GM06990 (cell line): ENCODE measurements around the gene ANKS1B.

Source experiments
- DNase-seq: peaks from one replicate; pipeline ENCODE4 v3.0.0-alpha.2; 2011; ENCODE audit not compliant: insufficient read length; ENCODE audit errors: extremely low read depth
- H3K27me3 ChIP-seq: replicated peaks from 2 replicates; pipeline ENCODE4 v1.6.0; 2011; ENCODE audit warnings: low read length; ENCODE audit not compliant: control insufficient read depth, insufficient read depth
- H3K36me3 ChIP-seq: 2 replicates; pipeline ENCODE4 v1.5.1; 2011; ENCODE audit warnings: low read length; ENCODE audit not compliant: control insufficient read depth, insufficient read depth
- H3K4me3 ChIP-seq: replicated peaks from 2 replicates; pipeline ENCODE4 v1.5.1; 2011; ENCODE audit warnings: low read depth, mild to moderate bottlenecking, control low read depth, low read length
- TF ChIP-seq, protein P1 (sequence below): IDR thresholded peaks from 2 replicates; pipeline ENCODE4 v1.5.1; 2011; ENCODE audit warnings: low read length, control low read depth, mild to moderate bottlenecking, inconsistent platforms; ENCODE audit not compliant: insufficient read depth, poor library complexity, severe bottlenecking

ANKS1B gene

GRCh38 chr12:98783420-98783819 lies 1201.3 kb downstream of the ANKS1B start:
- TF ChIP-seq, protein P1, sequence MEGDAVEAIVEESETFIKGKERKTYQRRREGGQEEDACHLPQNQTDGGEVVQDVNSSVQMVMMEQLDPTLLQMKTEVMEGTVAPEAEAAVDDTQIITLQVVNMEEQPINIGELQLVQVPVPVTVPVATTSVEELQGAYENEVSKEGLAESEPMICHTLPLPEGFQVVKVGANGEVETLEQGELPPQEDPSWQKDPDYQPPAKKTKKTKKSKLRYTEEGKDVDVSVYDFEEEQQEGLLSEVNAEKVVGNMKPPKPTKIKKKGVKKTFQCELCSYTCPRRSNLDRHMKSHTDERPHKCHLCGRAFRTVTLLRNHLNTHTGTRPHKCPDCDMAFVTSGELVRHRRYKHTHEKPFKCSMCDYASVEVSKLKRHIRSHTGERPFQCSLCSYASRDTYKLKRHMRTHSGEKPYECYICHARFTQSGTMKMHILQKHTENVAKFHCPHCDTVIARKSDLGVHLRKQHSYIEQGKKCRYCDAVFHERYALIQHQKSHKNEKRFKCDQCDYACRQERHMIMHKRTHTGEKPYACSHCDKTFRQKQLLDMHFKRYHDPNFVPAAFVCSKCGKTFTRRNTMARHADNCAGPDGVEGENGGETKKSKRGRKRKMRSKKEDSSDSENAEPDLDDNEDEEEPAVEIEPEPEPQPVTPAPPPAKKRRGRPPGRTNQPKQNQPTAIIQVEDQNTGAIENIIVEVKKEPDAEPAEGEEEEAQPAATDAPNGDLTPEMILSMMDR = no peak
- Histone ChIP-seq H3K27me3 (no peaks in the 10 kb centered on the region; the same call in 1 of the 2 replicates), H3K36me3 (no peaks in the 10 kb centered on the region), H3K4me3 (no peak overlapping the region)
- DNase-seq = no peak

GRCh38 chr12:98780261-98780660 lies 1204.5 kb downstream of the ANKS1B start:
- no peaks in the 10 kb centered on the region for H3K36me3 ChIP-seq
- no peak for DNase-seq
- H3K27me3 ChIP-seq = no peaks in the 10 kb centered on the region; the same call in 1 of the 2 replicates
- TF ChIP-seq, protein P1 = no peak
- H3K4me3 ChIP-seq = no peak overlapping the region

DNA sequence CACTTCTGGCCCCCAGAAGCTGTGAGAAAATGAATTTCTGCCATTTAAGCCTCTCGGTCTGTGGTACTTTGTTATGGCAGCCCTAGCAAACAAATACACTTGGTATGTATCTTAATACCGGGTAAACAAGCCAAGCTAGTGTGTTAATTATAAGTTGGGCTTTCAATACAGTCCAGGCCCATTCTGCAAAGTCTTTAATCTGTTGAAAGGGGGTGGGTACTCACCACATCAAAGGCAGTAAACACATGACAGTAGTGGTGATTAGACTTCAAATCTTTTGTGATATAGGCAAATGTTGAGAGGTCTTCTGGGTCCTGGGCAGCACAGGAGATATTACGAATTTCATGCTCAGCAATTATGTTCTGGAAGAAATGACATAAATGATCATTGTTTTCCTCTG lies 1211.9 kb downstream of the ANKS1B start:
- TF ChIP-seq, protein P1 = no peak
- no peaks in the 10 kb centered on the region for H3K36me3 ChIP-seq
- DNase-seq = no peak
- H3K27me3 ChIP-seq = no peaks in the 10 kb centered on the region; the same call in none of the 2 replicates
- H3K4me3 ChIP-seq = no peak overlapping the region

DNA sequence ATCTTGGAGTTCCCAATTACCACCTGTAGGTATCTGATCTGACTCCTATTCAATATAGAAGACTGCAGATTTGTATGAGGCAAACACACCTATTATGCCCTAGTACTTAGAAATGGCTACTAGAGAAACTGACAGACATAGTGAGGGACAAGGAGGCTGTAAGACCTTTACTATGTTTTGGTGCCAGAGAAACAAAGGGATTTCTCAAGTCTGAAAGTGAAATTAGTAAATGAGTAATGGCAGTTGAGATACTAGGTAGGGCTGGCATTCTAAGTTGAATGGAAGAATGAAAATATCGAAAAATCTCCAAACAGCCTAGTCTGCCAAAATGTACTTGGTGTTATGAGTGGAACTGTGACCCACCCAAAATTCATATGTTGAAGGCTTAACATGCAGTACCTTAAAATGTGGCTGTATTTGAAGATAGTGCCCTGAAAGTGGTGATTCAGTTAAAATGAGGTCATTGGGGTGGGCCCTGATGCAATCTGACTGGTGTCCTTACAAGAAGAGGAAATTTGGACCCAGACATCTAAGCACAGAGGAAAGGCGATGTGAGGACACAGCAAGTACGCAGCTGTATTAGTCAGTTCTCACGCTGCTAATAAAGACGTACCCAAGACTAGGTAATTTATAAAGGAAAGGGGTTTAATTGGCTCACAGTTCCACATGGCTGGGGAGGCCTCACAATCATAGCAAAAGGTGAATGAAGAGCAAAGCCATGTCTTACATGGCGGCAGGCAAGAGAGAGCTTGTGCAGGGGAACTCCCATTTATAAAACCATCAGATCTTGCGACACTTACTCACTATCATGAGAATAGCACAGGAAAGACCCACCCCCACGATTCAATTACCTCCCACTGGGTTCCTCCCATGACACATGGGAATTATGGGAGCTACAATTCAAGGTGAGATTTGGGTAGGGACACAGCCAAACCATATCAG lies 1212.7 kb downstream of the ANKS1B start:
- H3K4me3 ChIP-seq = no peak overlapping the region
- TF ChIP-seq, protein P1 = no peak
- H3K27me3 ChIP-seq = no peaks in the 10 kb centered on the region; the same call in 1 of the 2 replicates
- no peak for DNase-seq
- H3K36me3 ChIP-seq = no peaks in the 10 kb centered on the region

- TF ChIP-seq, protein P1 = no peak
- Histone ChIP-seq H3K36me3 (no peaks in the 10 kb centered on the region), H3K27me3 (no peaks in the 10 kb centered on the region; the same call in 1 of the 2 replicates), H3K4me3 (no peak overlapping the region)
- DNase-seq = no peak
Observed at GRCh38 chr12:98770230-98770629, 1214.5 kb downstream of the ANKS1B start.
